ENCODE measurements around the gene ZNF474. TPM values are rescaled to one million over a fixed set of nuclear protein-coding genes. Genes with fewer than 3 reads are reported as not detected.

Gene ZNF474
- total RNA-seq, 1 experiment from 2014 or later = not detected

DNA sequence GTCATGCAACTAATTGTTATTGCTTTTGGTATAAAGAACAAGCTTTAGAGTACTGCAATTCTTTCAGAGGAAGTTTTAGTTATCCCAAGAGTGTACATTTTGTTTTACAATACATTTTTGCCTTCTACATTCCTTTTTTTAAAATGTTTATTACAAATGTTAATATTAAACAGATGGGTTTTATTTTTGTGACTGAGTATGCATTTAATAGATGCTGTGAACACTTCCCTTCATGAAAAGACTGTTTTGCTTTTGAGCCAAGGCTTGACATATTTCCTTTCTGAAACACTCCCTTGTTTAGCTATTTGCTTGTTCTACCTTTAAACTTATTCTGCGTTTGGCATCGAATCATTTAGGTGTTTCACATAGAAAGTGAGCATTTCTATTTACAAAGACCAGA, 14.8 kb upstream of the ZNF474 start (continued):
- TF ChIP-seq, protein P1, sequence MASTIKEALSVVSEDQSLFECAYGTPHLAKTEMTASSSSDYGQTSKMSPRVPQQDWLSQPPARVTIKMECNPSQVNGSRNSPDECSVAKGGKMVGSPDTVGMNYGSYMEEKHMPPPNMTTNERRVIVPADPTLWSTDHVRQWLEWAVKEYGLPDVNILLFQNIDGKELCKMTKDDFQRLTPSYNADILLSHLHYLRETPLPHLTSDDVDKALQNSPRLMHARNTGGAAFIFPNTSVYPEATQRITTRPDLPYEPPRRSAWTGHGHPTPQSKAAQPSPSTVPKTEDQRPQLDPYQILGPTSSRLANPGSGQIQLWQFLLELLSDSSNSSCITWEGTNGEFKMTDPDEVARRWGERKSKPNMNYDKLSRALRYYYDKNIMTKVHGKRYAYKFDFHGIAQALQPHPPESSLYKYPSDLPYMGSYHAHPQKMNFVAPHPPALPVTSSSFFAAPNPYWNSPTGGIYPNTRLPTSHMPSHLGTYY (CRISPR knock-in tag; IDR thresholded peaks at IDR 0.05) = no peak

DNA sequence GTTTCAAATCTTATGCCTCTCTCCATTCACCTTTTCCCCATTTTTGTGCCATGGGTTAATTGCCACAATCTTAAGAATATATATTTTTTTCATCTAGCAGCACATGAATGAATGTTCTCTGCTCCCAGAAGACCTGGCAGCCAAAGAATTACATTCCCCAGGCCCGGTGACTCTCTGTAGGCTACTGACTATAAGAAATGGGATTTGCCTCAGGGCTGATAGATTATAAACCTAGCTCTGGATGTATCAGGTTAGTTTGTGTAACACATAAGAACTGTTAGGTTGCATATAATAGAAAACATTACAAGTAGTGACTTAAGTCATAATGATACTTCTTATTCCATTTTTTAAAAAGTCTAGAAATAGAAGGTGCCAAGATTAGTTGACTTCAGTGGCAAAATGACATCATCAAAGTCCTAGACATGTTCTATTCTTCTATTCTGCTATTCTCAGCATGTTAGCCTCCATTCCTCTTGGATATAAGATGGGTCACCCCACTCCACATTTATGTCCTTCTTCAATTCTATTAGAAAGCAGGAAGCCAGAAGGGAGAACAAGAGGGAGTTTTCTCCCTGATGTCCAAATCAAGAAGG, 10.9 kb upstream of the ZNF474 start:
- DNase-seq (ENCODE audit: low spot score) (no peak), ATAC-seq (no peak)
- no peaks in the 10 kb centered on the region for H3K9me3 Mint-ChIP-seq
- H3K36me3 Mint-ChIP-seq = no peaks in the 10 kb centered on the region
- TF ChIP-seq RORB (CRISPR knock-in tag; IDR thresholded peaks at IDR 0.05) (no peak), ZBTB21 (CRISPR knock-in tag; IDR thresholded peaks at IDR 0.05; ENCODE audit: borderline replicate concordance) (no peak), MYBL2 (CRISPR knock-in tag; IDR thresholded peaks at IDR 0.05) (no peak), NR3C1 (CRISPR knock-in tag; conservative IDR thresholded peaks at IDR 0.05; ENCODE audit: low read depth) (no peak), GTF2I (CRISPR knock-in tag; conservative IDR thresholded peaks at IDR 0.05) (no peak), NFYB (CRISPR knock-in tag; conservative IDR thresholded peaks at IDR 0.05; ENCODE audit: low read depth) (no peak), TEAD4 (CRISPR knock-in tag; IDR thresholded peaks at IDR 0.05) (no peak), ZNF396 (CRISPR knock-in tag; IDR thresholded peaks at IDR 0.05; ENCODE audit: borderline replicate concordance) (no peak), SP1 (CRISPR knock-in tag; conservative IDR thresholded peaks at IDR 0.05) (no peak)
- TF ChIP-seq, protein P2, sequence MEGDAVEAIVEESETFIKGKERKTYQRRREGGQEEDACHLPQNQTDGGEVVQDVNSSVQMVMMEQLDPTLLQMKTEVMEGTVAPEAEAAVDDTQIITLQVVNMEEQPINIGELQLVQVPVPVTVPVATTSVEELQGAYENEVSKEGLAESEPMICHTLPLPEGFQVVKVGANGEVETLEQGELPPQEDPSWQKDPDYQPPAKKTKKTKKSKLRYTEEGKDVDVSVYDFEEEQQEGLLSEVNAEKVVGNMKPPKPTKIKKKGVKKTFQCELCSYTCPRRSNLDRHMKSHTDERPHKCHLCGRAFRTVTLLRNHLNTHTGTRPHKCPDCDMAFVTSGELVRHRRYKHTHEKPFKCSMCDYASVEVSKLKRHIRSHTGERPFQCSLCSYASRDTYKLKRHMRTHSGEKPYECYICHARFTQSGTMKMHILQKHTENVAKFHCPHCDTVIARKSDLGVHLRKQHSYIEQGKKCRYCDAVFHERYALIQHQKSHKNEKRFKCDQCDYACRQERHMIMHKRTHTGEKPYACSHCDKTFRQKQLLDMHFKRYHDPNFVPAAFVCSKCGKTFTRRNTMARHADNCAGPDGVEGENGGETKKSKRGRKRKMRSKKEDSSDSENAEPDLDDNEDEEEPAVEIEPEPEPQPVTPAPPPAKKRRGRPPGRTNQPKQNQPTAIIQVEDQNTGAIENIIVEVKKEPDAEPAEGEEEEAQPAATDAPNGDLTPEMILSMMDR (IDR thresholded peaks at IDR 0.05) = no peak
- TF ChIP-seq, protein P3, sequence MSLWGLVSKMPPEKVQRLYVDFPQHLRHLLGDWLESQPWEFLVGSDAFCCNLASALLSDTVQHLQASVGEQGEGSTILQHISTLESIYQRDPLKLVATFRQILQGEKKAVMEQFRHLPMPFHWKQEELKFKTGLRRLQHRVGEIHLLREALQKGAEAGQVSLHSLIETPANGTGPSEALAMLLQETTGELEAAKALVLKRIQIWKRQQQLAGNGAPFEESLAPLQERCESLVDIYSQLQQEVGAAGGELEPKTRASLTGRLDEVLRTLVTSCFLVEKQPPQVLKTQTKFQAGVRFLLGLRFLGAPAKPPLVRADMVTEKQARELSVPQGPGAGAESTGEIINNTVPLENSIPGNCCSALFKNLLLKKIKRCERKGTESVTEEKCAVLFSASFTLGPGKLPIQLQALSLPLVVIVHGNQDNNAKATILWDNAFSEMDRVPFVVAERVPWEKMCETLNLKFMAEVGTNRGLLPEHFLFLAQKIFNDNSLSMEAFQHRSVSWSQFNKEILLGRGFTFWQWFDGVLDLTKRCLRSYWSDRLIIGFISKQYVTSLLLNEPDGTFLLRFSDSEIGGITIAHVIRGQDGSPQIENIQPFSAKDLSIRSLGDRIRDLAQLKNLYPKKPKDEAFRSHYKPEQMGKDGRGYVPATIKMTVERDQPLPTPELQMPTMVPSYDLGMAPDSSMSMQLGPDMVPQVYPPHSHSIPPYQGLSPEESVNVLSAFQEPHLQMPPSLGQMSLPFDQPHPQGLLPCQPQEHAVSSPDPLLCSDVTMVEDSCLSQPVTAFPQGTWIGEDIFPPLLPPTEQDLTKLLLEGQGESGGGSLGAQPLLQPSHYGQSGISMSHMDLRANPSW (CRISPR knock-in tag; conservative IDR thresholded peaks at IDR 0.05; ENCODE audit: low read depth) = no peak
- H3K4me3 Mint-ChIP-seq = no peak overlapping the region
- no peaks in the 10 kb centered on the region for H3K27me3 Mint-ChIP-seq (ENCODE audit: low read depth)
- ChIA-PET CTCF (no interaction called here), POLR2A (no interaction called here)
- H3K27ac Mint-ChIP-seq = no peak overlapping the region
- H3K4me1 Mint-ChIP-seq = peaks cover 30% of the 10 kb centered on the region

DNA sequence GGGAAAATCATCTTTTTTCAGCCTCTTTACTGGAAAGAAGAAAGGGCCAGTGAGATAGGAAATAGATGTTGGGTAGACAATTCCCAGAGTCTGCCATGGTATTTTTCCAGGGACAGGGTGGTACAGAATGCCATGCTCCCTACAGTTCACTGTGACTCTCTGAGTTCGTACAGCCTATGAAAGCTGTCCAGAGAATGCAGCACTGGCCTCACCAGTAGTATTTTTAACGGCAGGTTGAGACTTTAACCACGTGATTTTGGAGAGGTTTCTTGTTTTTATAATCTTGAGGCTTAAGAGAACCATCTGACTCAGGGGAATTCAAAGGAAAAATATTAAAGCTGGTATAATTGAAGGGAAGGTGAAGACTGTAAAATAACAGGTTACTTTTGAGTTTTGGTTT, 10.1 kb upstream of the ZNF474 start:
- Mint-ChIP-seq H3K36me3 (no peaks in the 10 kb centered on the region), H3K4me1 (peaks cover 28% of the 10 kb centered on the region), H3K9me3 (no peaks in the 10 kb centered on the region), H3K27me3 (ENCODE audit: low read depth) (no peaks in the 10 kb centered on the region), H3K27ac (no peak overlapping the region), H3K4me3 (no peak overlapping the region)
- CTCF ChIA-PET = interaction anchor here (0.7 kb wide), 1 partner anchor 37 kb away, joined by 3 read pairs; no protein-coding TSS in a partner anchor
- POLR2A ChIA-PET = no interaction called here
- TF ChIP-seq ZNF232 (CRISPR knock-in tag; IDR thresholded peaks at IDR 0.05) (no peak), HMGA2 (CRISPR knock-in tag; IDR thresholded peaks at IDR 0.05) (no peak), TP53 (CRISPR knock-in tag; IDR thresholded peaks at IDR 0.05) (no peak), NR2C2 (CRISPR knock-in tag; IDR thresholded peaks at IDR 0.05) (no peak)
- ATAC-seq (no peak), DNase-seq (ENCODE audit: low spot score) (no peak)

DNA sequence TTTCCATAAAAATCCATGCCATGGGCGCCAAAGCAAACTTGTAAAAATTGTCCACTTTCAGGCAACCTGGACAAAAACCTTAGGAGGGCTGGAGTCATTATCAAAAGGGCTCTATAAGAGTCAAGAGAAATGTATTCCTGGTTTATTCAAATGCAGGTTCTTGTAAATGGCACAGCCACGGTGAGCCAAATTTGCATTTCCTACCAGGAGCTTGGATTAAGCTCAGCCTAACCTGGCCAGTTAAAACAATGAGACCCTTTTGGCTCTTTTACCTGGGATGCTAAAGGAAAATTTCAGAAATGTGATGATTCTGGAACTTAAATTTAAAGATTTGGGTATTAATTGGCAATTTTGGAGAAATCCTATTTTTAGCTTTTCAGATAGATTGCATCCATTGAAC, 8.9 kb upstream of the ZNF474 start:
- H3K4me3 Mint-ChIP-seq = no peak overlapping the region
- TF ChIP-seq, protein P1 (CRISPR knock-in tag; IDR thresholded peaks at IDR 0.05) = no peak
- TF ChIP-seq ZNF121 (CRISPR knock-in tag; IDR thresholded peaks at IDR 0.05) = 0 out of 2 replicates have a peak, but pooled peaks have one; percentile 19
- H3K4me1 Mint-ChIP-seq = peaks cover 28% of the 10 kb centered on the region
- CTCF ChIA-PET = interaction anchor here (0.5 to 1.0 kb wide), 2 partner anchors 33 to 36 kb away, joined by 4 to 6 read pairs; no protein-coding TSS in a partner anchor
- H3K27ac Mint-ChIP-seq = peak overlapping the region; percentile 58; the same call in 1 of the 2 replicates
- no peaks in the 10 kb centered on the region for H3K27me3 Mint-ChIP-seq (ENCODE audit: low read depth)
- no peaks in the 10 kb centered on the region for H3K9me3 Mint-ChIP-seq
- DNase-seq (ENCODE audit: low spot score) (no peak), ATAC-seq (peak; percentile 87)
- H3K36me3 Mint-ChIP-seq = no peaks in the 10 kb centered on the region
- POLR2A ChIA-PET = no interaction called here

Measured in WTC11 (cell line).